Testis (tissue), 3 donors: ENCODE data around the gene MB21D2. TPM values are rescaled to one million over a fixed set of nuclear protein-coding genes. Genes with fewer than 3 reads are reported as not detected.

Experiments used
- DNase-seq: peaks from one replicate; pipeline ENCODE4 v3.0.0-alpha.2; 2019
- H3K27ac ChIP-seq, 2 donors: fragments of 200-600 bp; sonication (generic); one replicate each; pipeline ENCODE4 v1.5.1; 2019
- H3K27me3 ChIP-seq: fragments of 200-600 bp; sonication (generic); one replicate; pipeline ENCODE4 v1.5.1; 2019
- H3K36me3 ChIP-seq: fragments of 200-600 bp; sonication (generic); one replicate; pipeline ENCODE4 v1.5.1; 2017; ENCODE audit warnings: low read depth; ENCODE audit errors: missing control alignments
- H3K4me1 ChIP-seq: fragments of 200-600 bp; sonication (generic); one replicate; pipeline ENCODE4 v1.5.1; 2019
- H3K4me3 ChIP-seq, 2 donors: fragments of 200-600 bp; sonication (generic); one replicate each; pipeline ENCODE4 v1.5.1; 2017 to 2019
- H3K9me3 ChIP-seq: fragments of 200-600 bp; sonication (generic); one replicate; pipeline ENCODE4 v1.5.1; 2017
- POLR2A ChIP-seq: fragments of 450-650 bp; IDR thresholded peaks from one replicate; pipeline ENCODE4 v1.6.1; 2017; ENCODE audit warnings: antibody characterized with exemption, mild to moderate bottlenecking, moderate library complexity
- WGBS, 2 donors: methylation state at CpG; one replicate each; pipeline ENCODE4 v1.1.5; 2018; 5-methylcytosine and 5-hydroxymethylcytosine counted together
- intact Hi-C: fragments of 100-400 bp; cut with DNase I; formaldehyde crosslinking; loops from one replicate; pipeline ENCODE4 v1.15.1; 2023; ENCODE audit warnings: low total_unique reads
- polyA plus RNA-seq: library from polyadenylated mRNA; stranded (reverse); fragments of 350-450 nt; fragmentation: Illumina TruSeq; extraction: RNeasy Lipid Tissue Mini Kit (QIAGEN cat#74804); gene quantifications from one replicate; pipeline ENCODE4 v1.2.3, GENCODE V29; 2014; ENCODE audit warnings: low read depth, low replicate concordance; ENCODE audit not compliant: insufficient read depth
- total RNA-seq, 2 donors: library from RNA; depleted of rRNA; stranded (reverse); fragments of >200 nt; gene quantifications; one replicate each; pipeline ENCODE4 v1.2.3, GENCODE V29; 2016
- TF ChIP-seq, protein P1 (sequence below), 3 experiments: fragments of 450-650 bp in 2 of 3; fragments of 200-600 bp in 1 of 3; sonication (generic) in 1 of 3; IDR thresholded peaks; one replicate each; pipeline ENCODE4 v1.5.1; 2016 to 2019; ENCODE audit warnings: antibody characterized with exemption in 3 of 3, mild to moderate bottlenecking in 2 of 3, moderate library complexity in 1 of 3

Gene MB21D2
- total and polyA plus RNA-seq, 3 donors from 2014 or later: 13.4 to 29.2 (median 23.9) TPM

- Histone ChIP-seq H3K36me3 (no peaks in the 10 kb centered on the region), H3K27ac (no peak overlapping the region), H3K9me3 (no peaks in the 10 kb centered on the region), H3K4me3 (peak overlapping the region in 1 of 2 donors; percentile 81), H3K4me1 (peaks cover 24% of the 10 kb centered on the region), H3K27me3 (no peaks in the 10 kb centered on the region)
- TF ChIP-seq, protein P1, sequence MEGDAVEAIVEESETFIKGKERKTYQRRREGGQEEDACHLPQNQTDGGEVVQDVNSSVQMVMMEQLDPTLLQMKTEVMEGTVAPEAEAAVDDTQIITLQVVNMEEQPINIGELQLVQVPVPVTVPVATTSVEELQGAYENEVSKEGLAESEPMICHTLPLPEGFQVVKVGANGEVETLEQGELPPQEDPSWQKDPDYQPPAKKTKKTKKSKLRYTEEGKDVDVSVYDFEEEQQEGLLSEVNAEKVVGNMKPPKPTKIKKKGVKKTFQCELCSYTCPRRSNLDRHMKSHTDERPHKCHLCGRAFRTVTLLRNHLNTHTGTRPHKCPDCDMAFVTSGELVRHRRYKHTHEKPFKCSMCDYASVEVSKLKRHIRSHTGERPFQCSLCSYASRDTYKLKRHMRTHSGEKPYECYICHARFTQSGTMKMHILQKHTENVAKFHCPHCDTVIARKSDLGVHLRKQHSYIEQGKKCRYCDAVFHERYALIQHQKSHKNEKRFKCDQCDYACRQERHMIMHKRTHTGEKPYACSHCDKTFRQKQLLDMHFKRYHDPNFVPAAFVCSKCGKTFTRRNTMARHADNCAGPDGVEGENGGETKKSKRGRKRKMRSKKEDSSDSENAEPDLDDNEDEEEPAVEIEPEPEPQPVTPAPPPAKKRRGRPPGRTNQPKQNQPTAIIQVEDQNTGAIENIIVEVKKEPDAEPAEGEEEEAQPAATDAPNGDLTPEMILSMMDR (IDR thresholded peaks at IDR 0.05): peak in 1 of 3 experiments; percentile 19
- TF ChIP-seq POLR2A: no peak
- DNase-seq: peak; percentile 63
- intact Hi-C loops: no loop called here
- 32 to 40% methylated on average over 3 of the region's 3 CpGs for WGBS, 2 donors
Measured at GRCh38 chr3:192915304-192915703, 2.4 kb downstream of the MB21D2 start.

- no peaks in the 10 kb centered on the region for H3K27me3 ChIP-seq
- H3K36me3 ChIP-seq: no peaks in the 10 kb centered on the region
- H3K9me3 ChIP-seq: no peaks in the 10 kb centered on the region
- H3K4me1 ChIP-seq: peaks cover 24% of the 10 kb centered on the region
- intact Hi-C loops: no loop called here
- no peak overlapping the region for H3K4me3 ChIP-seq
- WGBS, 2 donors: 33 to 43% methylated on average over 2 of the region's 2 CpGs
- DNase-seq: no peak
- no peak overlapping the region for H3K27ac ChIP-seq
- TF ChIP-seq, protein P1 (IDR thresholded peaks at IDR 0.05): no peak
- no peak for TF ChIP-seq POLR2A
Measured at GRCh38 chr3:192914848-192915247, 2.8 kb downstream of the MB21D2 start.

- no peak overlapping the region for H3K27ac ChIP-seq
- DNase-seq: no peak
- H3K4me1 ChIP-seq: peaks cover 19% of the 10 kb centered on the region
- H3K9me3 ChIP-seq: no peaks in the 10 kb centered on the region
- H3K36me3 ChIP-seq: no peaks in the 10 kb centered on the region
- H3K27me3 ChIP-seq: no peaks in the 10 kb centered on the region
- intact Hi-C loops: no loop called here
- 96 to 98% methylated on average over 4 of the region's 4 CpGs for WGBS, 2 donors
- H3K4me3 ChIP-seq: no peak overlapping the region
- no peak for TF ChIP-seq POLR2A
Measured at GRCh38 chr3:192913540-192913939, 4.1 kb downstream of the MB21D2 start.

GRCh38 chr3:192911293-192911692 is 6.4 kb downstream of the MB21D2 start:
- peak overlapping the region; percentile 5 to 26 for H3K27ac ChIP-seq
- DNase-seq: no peak
- intact Hi-C loops: no loop called here
- no peaks in the 10 kb centered on the region for H3K9me3 ChIP-seq
- WGBS, 2 donors: 57% methylated on average over 1 of the region's 1 CpG
- TF ChIP-seq POLR2A: no peak
- TF ChIP-seq, protein P1 (IDR thresholded peaks at IDR 0.05): no peak
- H3K36me3 ChIP-seq: no peaks in the 10 kb centered on the region
- H3K4me1 ChIP-seq: peaks cover 16% of the 10 kb centered on the region
- H3K27me3 ChIP-seq: no peaks in the 10 kb centered on the region
- H3K4me3 ChIP-seq: no peak overlapping the region

- WGBS, 2 donors: 61 to 68% methylated on average over 4 of the region's 4 CpGs
- DNase-seq: no peak
- H3K36me3 ChIP-seq: no peaks in the 10 kb centered on the region
- H3K27me3 ChIP-seq: no peaks in the 10 kb centered on the region
- intact Hi-C loops: no loop called here
- no peak overlapping the region for H3K27ac ChIP-seq
- H3K4me3 ChIP-seq: no peak overlapping the region
- peaks cover 5% of the 10 kb centered on the region for H3K4me1 ChIP-seq
- no peak for TF ChIP-seq POLR2A
- TF ChIP-seq, protein P1 (IDR thresholded peaks at IDR 0.05): no peak
- no peaks in the 10 kb centered on the region for H3K9me3 ChIP-seq
Measured at GRCh38 chr3:192907784-192908183, 9.9 kb downstream of the MB21D2 start.
